Activated CD4-positive, alpha-beta T cell treated with anti-CD3 and anti-CD28 coated beads, Interleukin-10, Interleukin-2, amounts not matched to agents 100 ng/mL and 50 ng/mL, durations not matched to agents 16 hours and 8 hours (primary cell): Measurements from ENCODE around the gene CHSY3.

Source experiments
- DNase-seq: peaks from one replicate; pipeline ENCODE4 v3.0.0-alpha.2; 2020

CHSY3 gene

GRCh38 chr5:130102960-130103359 lies 198.7 kb downstream of the CHSY3 start:
- DNase-seq, result no peak

DNA sequence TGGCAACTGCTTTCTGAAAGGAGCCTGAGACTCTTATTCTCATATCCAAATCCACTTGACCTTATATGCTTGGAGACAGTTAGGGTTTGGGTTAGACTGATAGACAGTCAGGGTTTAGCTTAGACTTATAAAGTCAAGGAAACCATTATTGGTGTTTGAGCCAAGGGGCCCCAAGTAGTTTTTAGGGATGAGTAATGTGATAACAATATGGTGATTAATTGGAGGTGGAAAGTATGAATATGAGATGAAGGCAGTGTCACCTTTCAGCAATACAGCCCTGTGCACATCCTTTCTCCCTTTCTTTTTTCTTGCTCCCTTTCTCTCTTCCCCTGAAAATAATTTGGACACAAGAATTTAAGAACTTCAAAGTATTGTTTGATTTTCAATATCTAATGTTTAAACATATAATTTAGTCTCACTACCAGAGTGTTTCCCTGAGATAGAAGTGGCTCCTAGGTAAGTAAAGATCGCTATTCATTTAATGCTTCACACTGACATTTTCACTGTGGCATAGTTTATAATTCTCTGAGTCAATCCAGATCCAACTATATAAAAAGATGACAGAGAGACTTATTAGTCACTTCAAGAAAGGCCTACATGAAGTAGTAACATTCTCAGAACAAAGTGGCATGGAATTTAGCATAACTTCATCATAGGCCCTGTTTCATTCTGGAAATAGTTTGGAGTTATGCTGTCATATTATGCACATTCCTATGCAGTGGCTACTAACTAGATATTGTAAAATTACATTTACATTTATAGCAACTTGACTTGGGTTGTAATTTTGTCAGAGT lies 200.8 kb downstream of the CHSY3 start:
- DNase-seq, result no peak

DNA sequence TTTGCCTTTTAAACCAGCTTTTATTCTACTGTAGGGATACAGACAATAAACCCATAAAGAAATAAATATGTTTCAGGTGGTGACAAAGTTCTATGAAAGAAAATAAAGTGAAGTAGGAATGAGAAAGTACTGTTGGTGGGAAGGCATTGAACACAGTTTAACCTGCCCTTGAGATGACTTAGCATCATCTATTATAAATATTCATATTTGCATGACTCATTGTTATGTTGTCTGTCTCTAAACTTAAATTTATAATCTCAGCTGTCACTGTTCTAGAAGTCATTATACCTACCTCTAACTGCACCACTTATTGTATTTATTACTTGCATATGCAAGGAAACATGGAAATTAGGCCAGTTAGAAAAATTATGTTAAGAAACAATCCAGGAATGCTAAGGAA lies 202.2 kb downstream of the CHSY3 start:
- DNase-seq, result no peak

GRCh38 chr5:130109152-130109551 lies 204.9 kb downstream of the CHSY3 start:
- peak; percentile 30 for DNase-seq

GRCh38 chr5:130110328-130110727 lies 206.1 kb downstream of the CHSY3 start:
- no peak for DNase-seq

DNA sequence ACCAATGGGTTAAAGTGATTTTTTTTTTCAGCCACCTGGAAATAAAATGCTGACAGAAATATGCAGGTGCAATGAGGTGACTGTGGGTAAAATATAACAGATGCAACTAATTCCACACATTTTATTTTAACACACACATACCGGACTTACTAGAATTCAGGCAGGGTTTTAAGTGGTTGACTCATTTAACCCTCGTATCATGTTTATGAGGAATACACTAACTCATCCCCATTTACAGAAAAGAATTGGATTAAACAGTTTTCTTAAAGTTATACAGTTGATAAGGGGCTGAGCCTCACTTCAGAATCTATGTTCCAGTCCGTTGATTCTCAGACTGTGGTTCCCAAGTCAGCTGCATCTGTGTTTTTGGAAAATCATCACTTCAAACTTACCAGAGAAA lies 207.5 kb downstream of the CHSY3 start:
- DNase-seq, result no peak

DNA sequence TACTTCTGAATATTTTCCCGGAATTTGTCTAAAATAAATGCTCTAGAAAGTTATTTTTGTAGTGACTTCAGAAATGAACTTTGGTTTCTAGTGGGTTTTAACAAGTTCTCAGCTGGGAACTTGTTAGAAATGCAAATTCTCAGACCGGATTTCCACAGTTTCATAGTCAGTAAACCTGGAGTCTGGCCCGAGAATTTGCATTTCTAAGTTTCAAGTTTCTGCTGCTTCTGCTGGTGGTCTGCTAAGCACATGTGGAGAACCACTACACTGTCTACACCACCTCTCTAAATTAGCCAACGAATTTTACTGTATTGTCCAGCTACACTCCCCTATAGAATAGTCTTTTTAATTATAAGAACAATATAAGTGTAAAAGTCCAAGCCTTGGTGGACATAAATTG lies 208.0 kb downstream of the CHSY3 start:
- no peak for DNase-seq

DNA sequence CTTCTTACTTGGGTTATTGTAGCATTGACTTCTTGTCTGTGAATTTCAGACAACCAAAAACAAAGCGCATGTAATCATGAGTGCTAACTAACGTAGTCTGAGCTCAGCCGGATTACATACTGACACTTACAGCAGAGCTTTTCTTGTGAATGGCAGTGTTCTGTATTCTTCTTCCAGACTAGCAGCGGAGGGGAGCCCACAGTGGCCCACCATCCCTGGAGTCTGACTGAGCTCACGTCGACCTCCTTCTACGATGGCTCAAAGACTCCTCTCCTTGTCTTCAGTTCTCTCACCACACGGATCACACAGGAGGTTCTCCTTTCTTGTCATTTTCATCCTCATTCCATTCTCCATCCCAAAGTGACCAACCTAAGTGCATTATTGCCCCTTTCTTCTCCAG lies 211.4 kb downstream of the CHSY3 start:
- no peak for DNase-seq

- DNase-seq, result no peak
These were observed 212.2 kb downstream of the CHSY3 start for GRCh38 chr5:130116462-130116861.

- DNase-seq, result no peak
These were observed 212.7 kb downstream of the CHSY3 start for GRCh38 chr5:130116972-130117371.

DNA sequence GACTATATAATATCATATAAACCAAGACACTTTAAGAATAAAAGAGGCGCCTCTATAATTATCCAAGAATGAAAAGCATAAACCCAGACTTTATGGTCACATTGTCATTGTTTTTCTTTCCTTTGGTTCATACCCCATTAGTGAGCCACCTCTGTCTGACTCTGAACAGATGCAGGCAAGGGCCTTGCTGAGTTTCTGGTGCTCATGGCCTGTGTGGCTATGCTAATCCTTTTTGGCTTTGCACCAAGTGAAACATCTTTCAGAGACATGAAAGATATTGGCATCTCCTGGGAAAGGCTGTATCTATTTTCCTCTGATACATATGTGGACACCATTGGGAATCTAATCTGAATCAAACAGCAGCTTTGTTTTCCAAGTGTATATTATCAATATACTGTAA lies 222.5 kb downstream of the CHSY3 start:
- no peak for DNase-seq

GRCh38 chr5:130135506-130135905 lies 231.2 kb downstream of the CHSY3 start:
- DNase-seq, result no peak

DNA sequence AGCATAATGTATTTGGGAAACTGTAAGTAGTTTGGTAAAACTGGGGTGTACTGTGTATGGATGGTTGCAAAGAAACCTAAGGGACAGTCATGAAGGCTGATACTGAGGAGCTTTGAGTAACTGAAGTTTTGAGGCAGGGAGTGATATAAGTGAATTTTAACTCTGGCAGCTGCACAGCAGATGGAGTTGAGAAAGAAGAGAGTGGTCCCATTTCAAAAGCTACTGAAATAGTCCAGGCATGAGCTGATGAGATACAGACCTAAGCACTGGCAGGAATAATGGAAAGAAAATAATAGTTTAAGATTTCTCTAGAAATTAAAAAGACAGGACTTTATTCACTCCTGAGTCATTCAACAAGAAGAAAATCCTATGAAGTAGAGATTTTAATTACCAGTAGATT lies 232.0 kb downstream of the CHSY3 start:
- no peak for DNase-seq

DNA sequence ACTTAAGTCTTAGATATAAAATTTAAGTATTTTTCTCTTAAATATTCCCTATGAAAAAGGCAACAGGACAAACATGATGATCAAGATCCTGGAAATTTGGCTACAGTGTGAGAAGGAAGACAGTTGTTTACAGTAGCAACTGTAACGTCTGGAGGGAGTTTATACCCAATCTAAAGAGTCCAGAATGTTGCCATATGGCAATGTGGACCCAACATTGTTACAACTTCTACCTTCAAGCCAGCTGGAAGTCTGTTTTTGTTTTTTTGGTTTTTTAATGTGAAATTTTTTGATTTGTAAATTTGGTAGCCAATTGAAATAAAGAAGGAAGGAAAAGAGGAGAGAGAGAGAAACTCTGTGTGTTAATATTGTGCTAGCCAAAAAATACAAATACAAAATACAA lies 233.4 kb downstream of the CHSY3 start:
- DNase-seq, result no peak

DNA sequence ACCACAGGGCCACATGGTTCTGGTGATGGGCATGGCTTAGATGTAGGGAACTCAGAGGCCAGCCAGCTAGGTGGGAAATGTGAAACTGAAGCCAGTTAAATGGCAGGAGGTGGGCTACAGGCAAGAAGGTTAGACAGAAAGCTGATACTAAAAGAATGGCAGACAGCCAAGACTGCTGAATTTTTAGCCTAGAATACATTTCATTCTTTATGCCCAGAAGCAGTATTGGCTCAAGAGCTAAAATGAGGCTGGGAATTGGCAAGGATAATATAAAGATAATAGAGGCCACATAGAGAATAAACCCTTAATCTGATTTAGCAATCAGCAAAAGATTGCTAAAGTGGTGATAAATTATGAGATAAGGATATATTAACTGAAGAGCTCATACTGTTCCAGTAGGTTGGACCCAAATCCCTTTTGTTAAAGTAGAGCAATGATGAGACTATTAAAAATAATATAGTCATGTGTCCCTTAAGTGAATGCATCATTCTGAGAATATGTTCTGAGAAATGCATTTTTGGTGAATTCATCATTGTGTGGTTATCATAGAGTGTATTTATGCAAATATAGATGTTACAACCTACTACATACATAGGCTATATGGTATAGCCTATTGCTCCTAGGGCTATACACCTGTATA lies 234.3 kb downstream of the CHSY3 start:
- no peak for DNase-seq

DNA sequence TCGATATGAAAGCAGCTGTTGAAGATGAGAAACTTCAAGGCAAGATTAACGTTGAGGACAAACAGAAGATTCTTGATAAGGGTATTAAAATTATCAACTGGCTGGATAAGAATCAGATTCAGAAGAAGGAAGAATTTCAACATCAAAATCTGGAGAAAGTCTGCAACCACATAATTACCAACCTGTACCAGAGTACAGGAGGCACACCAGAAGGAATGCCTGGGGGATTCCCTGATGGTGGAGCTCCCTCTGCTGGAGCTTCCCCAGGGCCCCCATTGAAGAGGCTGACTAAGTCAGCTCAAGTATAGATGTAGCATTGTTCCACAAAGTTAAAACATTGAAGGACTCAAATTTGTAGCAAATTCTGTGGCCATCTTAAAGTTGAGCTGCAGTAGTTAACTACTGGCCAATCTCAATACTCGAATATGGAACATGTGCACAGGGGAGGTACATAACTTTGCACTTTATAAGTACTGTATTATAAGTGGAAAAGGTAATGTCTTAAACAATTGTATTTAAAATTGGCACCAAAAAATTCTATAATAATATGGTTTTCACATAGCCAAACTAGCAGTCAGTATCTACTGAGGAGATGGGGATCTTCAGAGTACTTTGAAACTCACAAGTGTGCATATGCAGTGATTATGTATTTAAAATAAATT lies 237.5 kb downstream of the CHSY3 start:
- DNase-seq, result peak; percentile 14

- no peak for DNase-seq
These were observed 247.0 kb downstream of the CHSY3 start for GRCh38 chr5:130151239-130151638.

DNA sequence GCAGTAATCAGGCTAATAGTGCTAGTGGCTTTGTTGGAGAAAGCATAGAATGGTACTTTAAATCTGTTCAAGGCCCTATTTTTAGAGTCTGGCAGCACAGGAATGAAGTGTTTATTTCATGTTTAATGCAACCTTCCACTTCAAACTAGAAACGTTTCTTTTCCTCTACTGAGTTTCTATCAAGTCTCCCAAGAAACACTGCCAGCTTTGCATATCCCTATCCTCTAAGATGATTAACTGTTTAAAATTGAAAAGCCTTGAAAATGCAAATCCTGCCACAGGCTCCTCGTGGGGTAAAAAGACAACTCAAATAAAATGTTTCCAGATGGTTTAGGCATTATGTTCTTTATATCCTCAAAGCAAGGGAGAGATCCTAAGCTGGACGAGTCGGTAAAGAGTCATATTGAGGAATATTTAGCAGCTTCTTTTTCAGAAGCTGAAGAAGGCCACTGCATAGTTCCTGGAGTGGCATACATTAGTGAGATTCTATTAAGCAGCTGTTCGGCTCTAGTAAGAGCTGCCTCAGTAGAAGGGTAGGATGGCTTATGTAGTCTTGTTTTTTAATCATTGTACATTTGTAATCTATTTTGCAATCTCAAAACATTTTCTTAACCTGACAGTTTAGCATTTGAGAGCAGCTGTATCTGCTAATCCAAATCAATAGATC lies 251.2 kb downstream of the CHSY3 start:
- no peak for DNase-seq

- no peak for DNase-seq
These were observed 253.8 kb downstream of the CHSY3 start for GRCh38 chr5:130158036-130158435.

DNA sequence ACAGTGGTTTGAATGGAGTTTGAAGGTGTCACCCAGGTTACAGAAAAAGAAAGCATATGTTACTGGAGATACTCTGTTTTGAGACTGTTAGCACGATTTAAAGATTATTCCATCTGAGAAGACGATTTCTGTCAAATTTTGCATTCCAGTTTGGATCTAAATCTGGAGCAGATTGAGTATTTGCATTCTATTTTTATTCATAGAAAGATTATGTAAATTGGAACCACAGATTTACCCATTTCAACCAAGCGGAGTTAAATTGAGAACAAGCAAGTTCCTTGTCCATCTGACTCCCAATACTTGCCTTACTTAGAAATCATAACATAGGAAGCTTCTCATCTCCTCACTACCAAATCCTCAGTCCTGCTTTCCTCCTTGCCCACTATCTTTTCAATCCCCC lies 255.7 kb downstream of the CHSY3 start:
- no peak for DNase-seq

GRCh38 chr5:130164966-130165365 lies 260.7 kb downstream of the CHSY3 start:
- no peak for DNase-seq

- no peak for DNase-seq
These were observed 262.7 kb downstream of the CHSY3 start for GRCh38 chr5:130166839-130167490.

DNA sequence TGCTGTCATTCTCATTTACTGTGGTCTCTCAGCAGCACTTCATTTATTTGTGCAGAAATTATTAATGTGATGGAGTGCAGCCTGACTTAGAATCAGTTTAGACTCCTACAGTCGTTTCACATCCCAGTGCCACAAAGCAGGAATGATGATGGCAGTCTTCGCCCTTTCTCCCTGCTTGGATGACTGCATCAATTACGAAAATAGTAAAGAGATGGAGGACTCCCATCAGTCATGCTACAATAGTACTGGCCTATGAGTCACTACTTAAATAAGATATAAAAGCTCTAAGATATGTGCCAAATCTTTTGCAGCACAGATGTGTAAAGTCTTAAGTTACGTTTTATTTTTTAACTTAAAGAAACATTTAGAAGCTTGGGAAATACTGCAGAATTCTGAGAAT lies 263.9 kb downstream of the CHSY3 start:
- no peak for DNase-seq
